HG02938 (cell line): ENCODE measurements around the gene ZBTB46.
A peak's percentile ranks its signal among the peaks of the same experiment; 100 is the strongest.
"Not testable (repeated sequence)": the region's sequence is repeated elsewhere in the genome, so short reads cannot be mapped to it uniquely, and the experiment has no call there.

Source experiments
- ATAC-seq: cut with Tn5 transposase; IDR thresholded peaks from one replicate; pipeline ENCODE4 v1.9.1; 2021; ENCODE audit warnings: mild to moderate bottlenecking, moderate library complexity; ENCODE audit not compliant: unreplicated experiment

Gene ZBTB46

DNA sequence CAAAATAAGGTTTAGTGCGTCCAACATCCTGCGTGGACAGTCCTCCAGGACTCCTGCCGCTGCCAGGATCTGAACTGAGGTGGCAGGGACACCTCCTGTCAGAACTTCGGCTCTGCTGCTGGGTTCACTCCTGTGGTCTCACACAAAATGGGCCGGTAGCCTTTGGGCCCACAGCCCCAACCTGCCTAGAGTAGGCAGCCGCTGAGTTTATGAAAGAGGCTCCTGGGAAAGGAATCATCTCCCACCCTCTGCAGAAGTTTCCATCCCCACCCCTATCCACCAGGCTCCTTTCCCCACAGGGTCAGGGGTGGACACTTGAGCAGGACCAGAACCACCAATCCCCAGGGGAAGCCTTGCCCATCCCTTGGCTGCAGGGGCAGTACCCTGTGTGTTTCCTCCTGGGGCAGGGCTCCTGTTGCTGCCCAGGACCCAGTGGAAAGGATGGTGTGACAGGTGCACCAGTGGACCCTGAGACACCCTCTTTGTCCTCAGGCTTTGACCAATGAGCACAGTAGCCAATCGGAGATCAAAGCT is 28.2 kb upstream of the ZBTB46 start:
- ATAC-seq, result no peak

GRCh38 chr20:63858393-63859165 is 27.5 kb upstream of the ZBTB46 start:
- no peak for ATAC-seq

- no peak for ATAC-seq
Observed at GRCh38 chr20:63857764-63858392, 26.8 kb upstream of the ZBTB46 start.

DNA sequence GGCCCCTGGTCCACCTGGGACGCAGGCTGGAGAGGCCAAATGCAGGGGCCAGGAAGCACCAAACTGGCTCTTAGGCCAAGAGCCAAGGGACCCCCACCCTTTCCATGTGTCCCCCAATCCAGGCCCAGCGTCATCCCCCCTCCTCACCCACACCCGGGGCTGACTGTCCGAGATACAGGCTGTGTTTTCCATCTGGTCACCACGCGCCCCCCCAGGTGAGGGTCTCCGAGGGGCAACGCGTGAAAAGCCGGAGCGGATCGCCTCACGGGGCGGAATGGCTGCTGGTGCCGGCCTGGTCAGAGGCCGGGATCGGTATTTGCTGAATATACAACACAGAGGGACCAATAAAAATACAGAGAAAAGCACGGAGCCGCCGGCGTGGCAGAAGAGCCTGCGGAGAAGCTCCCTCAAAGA is 25.0 kb upstream of the ZBTB46 start:
- ATAC-seq, result no peak

DNA sequence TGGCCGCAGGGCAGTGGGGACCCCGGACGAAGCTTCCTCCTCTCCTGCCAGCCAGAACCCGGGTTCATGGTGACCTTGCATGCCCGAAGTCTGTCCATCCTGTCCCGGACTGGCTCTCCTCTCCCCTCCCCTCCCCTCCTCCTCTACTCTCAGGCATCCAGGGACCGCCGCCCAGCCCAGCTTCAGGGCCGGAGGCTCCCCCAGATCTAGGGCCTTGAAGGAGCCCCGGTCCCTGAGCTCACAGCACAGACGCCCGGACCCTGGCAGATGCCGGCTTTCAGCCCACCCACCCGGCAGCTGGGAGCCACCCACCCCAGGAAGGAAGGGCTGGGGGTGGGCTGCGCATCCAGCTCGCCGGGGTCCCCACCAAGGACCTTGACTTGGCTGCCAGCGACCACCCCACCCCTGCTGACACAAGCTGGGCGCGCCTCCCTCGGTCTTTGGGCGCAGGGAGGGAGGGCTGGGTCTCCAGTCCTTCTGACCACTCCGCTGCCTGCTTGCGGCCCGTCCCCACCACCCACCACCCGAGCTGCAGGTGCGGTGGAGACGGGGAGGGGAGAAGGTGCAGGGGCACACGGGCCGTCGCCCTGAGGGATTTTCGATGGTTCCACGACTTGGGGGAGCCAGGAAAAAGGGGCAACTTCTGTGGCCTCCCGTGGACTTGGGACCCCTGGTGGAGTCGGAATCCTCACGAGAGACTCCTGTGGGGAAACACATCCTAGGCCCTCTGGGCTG is 24.5 kb upstream of the ZBTB46 start:
- ATAC-seq, result no peak

DNA sequence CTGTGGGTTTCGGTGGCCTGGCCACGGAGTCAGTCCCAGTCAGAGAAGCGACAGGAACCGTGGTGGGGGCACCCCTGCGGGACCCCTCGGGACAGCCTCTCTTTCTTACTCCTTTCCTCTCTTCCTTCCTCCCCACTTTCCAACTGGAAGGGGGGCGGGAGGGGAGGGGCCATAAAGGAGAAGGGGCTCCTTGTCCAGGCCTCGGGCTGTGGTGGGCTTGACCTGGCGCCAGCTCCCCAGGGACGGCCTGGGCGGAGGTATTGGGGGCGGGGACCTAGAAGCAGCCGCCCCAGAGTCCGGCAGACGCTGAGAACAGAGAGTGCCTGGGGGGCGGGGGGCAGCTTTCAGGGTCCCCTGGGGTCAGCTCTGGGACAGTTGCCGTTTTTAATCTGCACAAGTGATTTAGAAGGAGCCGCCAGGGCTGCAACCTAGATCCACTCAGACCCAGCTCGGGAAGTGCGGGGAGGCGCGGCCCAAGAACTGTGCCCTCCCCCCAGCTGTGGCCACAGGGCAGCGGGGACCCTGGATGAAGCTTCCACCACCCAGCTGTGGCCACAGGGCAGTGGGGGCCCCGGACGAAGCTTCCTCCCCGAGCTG is 23.8 kb upstream of the ZBTB46 start:
- no peak for ATAC-seq

DNA sequence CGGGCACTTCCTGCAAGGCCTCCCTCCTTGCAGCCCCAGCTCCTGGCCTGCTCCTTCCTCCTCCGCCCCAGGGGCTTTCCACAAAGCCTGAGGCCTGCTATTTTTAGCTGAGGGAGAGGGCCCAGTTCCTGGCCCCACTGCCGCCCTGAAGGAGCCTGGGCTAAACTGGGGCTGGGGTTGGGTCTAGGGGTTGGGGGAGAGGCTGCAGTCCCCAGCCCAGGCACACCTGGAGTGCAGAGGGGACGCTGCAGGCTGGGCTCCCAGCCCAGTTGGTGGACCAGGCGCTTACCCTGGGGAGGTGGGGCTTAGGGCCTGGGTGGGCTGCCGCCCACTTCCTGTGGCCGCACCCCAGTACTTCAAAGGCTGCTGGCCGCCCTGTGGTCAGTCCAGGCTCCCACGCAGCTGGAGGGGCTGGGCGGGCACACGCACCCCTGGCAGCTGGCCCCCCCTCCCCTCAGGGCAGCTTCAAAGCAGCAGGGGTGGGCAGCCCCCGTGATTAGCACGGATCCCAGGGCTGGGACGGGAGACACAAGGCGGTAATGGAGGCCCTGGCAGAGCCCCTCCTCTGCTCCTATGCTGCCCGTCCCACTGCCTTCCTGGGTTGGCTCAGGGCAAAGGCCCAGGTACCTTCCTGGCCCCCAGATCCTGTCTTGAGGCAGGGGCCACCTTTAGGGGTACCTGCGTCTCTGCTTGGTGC is 23.2 kb upstream of the ZBTB46 start:
- no peak for ATAC-seq

DNA sequence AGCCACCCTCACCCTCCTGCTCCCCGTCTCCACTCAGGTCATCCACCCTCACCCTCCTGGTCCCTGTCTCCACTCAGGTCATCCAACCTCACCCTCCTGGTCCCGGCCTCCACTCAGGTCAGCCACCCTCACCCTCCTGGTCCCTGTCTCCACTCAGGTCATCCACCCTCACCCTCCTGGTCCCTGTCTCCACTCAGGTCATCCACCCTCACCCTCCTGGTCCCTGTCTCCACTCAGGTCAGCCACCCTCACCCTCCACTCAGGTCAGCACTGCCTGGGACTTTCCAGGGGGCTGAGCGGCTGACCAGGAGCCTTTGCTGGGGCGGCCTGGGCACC is 22.6 kb upstream of the ZBTB46 start:
- ATAC-seq, result not testable (repeated sequence)

GRCh38 chr20:63851548-63851943 is 20.5 kb upstream of the ZBTB46 start:
- not testable (repeated sequence) for ATAC-seq

GRCh38 chr20:63850689-63851547 is 19.9 kb upstream of the ZBTB46 start:
- ATAC-seq, result peak; percentile 84

- ATAC-seq, result no peak
Observed at GRCh38 chr20:63848003-63848911, 17.2 kb upstream of the ZBTB46 start.

- no peak for ATAC-seq
Observed at GRCh38 chr20:63847237-63848002, 16.4 kb upstream of the ZBTB46 start.

GRCh38 chr20:63846888-63847236 is 15.8 kb upstream of the ZBTB46 start:
- ATAC-seq, result no peak

DNA sequence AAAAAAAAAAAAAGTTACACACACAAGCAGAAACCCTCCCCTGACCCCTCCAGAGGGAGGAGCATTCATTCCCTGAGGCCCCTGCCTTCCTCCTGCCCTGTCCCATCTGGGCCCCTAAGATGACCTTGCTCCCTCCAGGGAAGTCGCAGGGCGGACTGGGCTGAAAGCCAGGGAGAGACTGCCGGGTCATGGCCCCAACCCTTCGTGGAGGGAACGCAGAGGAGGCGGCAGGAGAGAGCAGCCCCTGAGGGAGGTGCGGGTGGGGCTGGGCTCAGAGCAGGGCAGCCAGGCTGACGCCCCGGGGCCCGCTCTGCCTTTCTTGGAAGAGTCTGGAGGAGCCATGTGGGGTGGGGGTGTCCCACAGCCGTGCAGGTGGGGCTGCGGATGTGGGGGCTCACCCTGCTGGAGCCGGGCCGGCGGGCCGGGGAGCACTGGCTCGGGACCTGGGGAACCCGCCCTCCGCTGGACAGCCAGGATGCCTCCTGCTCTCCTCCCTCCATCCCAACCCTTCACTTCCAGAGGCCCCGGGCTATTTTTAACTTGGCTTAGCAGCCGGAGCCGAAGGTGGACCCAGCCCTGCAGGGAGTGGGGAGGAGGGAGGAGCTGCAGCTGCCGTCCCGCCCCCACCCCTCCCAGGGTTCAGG is 15.2 kb upstream of the ZBTB46 start:
- no peak for ATAC-seq

DNA sequence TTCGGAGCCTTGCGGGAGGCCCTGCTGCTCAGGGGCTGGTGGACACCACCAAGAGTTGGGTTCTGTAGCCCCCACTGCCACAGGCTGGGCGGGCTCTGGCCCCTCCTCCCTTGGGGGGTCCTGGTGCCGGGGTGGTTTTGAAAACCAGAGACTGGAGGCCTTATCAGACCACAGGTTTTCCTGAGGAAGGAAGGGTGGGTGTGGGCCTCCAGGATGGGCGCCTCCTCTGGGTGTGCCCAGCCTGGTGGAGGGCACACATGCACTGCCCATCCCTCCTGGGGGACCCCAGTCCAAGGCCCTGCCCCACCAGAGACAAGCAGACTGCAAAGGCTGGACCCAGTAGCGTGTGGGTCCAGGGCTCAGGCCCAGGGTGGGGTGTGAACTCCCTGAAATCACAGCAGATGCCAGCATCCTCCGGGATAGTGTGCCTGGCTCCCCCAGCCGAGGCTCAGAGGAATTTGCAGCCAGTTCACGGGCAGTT is 13.5 kb upstream of the ZBTB46 start:
- no peak for ATAC-seq

GRCh38 chr20:63843778-63844177 is 12.7 kb upstream of the ZBTB46 start:
- ATAC-seq, result no peak

DNA sequence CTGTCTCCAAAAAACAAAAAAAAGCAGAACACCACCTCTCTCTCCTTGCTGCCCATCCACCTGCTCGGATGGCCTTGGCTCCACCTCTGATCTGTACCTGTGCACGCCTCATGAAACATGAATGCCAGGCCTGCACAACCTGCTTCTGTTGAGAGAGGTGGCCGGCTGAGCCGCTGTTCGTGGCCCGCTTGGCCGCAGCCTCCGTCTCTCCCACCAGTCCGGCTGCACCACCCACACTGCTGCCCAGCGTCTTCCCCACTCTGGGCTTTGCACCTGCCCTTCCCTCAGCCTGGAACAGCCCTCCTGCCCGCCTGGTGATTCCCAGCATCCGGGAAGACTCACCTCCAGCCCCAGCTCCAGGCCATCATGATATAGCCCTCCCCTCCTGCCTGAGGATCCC is 12.2 kb upstream of the ZBTB46 start:
- no peak for ATAC-seq

- ATAC-seq, result no peak
Observed at GRCh38 chr20:63842258-63842657, 11.2 kb upstream of the ZBTB46 start.
